GM04504 (cell line): Measurements from ENCODE around the gene REEP5.
A peak's percentile ranks its signal among the peaks of the same experiment; 100 is the strongest.
"Not testable (repeated sequence)": the region's sequence is repeated elsewhere in the genome, so short reads cannot be mapped to it uniquely, and the experiment has no call there.

Experiments
- DNase-seq: peaks from one replicate; pipeline ENCODE4 v3.0.0-alpha.2; 2012; ENCODE audit warnings: low read depth

The REEP5 gene

GRCh38 chr5:112921833-112922817 is at the start of gene REEP5:
TSS of gene REEP5 (minus strand) at chr5:112922227. CDS start at chr5:112922190, 37 bp downstream.
- peak; percentile 44 for DNase-seq

- no peak for DNase-seq
Observed at GRCh38 chr5:112971276-112971675, 49.2 kb upstream of the REEP5 start.

GRCh38 chr5:112968411-112969106 is 46.5 kb upstream of the REEP5 start:
- no peak for DNase-seq

GRCh38 chr5:112967520-112968083 is 45.6 kb upstream of the REEP5 start:
- no peak for DNase-seq

- DNase-seq, result no peak
Observed at GRCh38 chr5:112965733-112966306, 43.8 kb upstream of the REEP5 start.

- not testable (repeated sequence) for DNase-seq
Observed at GRCh38 chr5:112963374-112963733, 41.3 kb upstream of the REEP5 start.

GRCh38 chr5:112960863-112961504 is 39.0 kb upstream of the REEP5 start:
- no peak for DNase-seq

- DNase-seq, result no peak
Observed at GRCh38 chr5:112960315-112960714, 38.3 kb upstream of the REEP5 start.

- peak; percentile 27 for DNase-seq
Observed at GRCh38 chr5:112959872-112960271, 37.8 kb upstream of the REEP5 start.

- peak; percentile 88 for DNase-seq
Observed at GRCh38 chr5:112958093-112959088, 36.4 kb upstream of the REEP5 start.

- no peak for DNase-seq
Observed at GRCh38 chr5:112957036-112957808, 35.2 kb upstream of the REEP5 start.

GRCh38 chr5:112956606-112957005 is 34.6 kb upstream of the REEP5 start:
- no peak for DNase-seq

- DNase-seq, result no peak
Observed at GRCh38 chr5:112951124-112951702, 29.2 kb upstream of the REEP5 start.

GRCh38 chr5:112948458-112948857 is 26.4 kb upstream of the REEP5 start:
- no peak for DNase-seq

- no peak for DNase-seq
Observed at GRCh38 chr5:112940670-112941069, 18.6 kb upstream of the REEP5 start.

GRCh38 chr5:112938286-112938685 is 16.3 kb upstream of the REEP5 start:
- DNase-seq, result no peak

- DNase-seq, result no peak
Observed at GRCh38 chr5:112935675-112936074, 13.6 kb upstream of the REEP5 start.

- DNase-seq, result no peak
Observed at GRCh38 chr5:112934366-112934663, 12.3 kb upstream of the REEP5 start.

GRCh38 chr5:112933651-112934365 is 11.8 kb upstream of the REEP5 start:
- DNase-seq, result peak; percentile 80
